Upper lobe of right lung (tissue), 1 donor: ENCODE measurements around the gene SND1. TPM values are rescaled to one million over a fixed set of nuclear protein-coding genes. Genes with fewer than 3 reads are reported as not detected.

ENCODE experiments used
- ATAC-seq: fragments of 200-7000 bp; cut with Tn5 transposase; one replicate; pipeline ENCODE4 v1.9.1; 2020; ENCODE audit warnings: mild to moderate bottlenecking, moderate library complexity
- DNase-seq: peaks from one replicate; pipeline ENCODE4 v3.0.0-alpha.2; 2020
- H3K27ac ChIP-seq: fragments of 200-600 bp; one replicate; pipeline ENCODE4 v1.8.0; 2022
- H3K27me3 ChIP-seq: fragments of 200-600 bp; one replicate; pipeline ENCODE4 v1.8.0; 2022; ENCODE audit warnings: mild to moderate bottlenecking
- H3K36me3 ChIP-seq: fragments of 200-600 bp; one replicate; pipeline ENCODE4 v1.8.0; 2022
- H3K4me1 ChIP-seq: fragments of 200-600 bp; one replicate; pipeline ENCODE4 v1.8.0; 2022
- H3K4me3 ChIP-seq: fragments of 200-600 bp; one replicate; pipeline ENCODE4 v1.8.0; 2022; ENCODE audit warnings: mild to moderate bottlenecking
- H3K9me3 ChIP-seq: fragments of 200-600 bp; one replicate; pipeline ENCODE4 v1.8.0; 2022
- intact Hi-C: fragments of 100-400 bp; cut with DNase I; formaldehyde crosslinking; loops from one replicate; pipeline ENCODE4 v1.11.0; 2022
- total RNA-seq: library from RNA; stranded (reverse); fragmentation: NEBNext Ultra II Directional; extraction: Animal tissue kit (Norgen Biotek cat#: 25700); gene quantifications from one replicate; pipeline ENCODE4 v1.2.1, GENCODE V29; 2021
- TF ChIP-seq, protein P1 (sequence below): fragments of 200-600 bp; IDR thresholded peaks from one replicate; pipeline ENCODE4 v1.8.0; 2022; ENCODE audit warnings: antibody characterized with exemption
- donor health status: DM: no; HTN: yes; CAD: no; lungs with severe emphysema.

Gene SND1
- total RNA-seq, 1 donor from 2014 or later = 150 TPM

DNA sequence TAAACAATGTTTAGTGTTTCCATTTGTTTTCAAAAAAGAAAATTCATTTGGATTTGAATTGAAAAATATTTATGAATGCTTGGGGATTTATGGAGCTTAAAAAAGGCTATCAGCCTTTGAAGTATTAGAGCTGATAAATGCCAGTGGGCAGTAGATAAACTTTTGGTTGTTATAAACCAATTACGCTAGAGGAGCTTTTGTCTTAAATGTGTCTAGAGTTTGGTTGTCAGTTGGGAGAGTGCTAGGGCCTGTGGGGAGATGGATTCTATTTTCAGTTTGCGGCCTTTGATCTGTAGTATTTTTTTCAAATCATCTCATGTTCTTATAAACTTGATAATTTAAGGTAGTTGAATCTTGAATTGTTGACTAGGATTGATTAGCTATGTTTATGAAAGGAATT is 104.0 kb downstream of the SND1 start:
- ATAC-seq (no peak), DNase-seq (no peak)
- Histone ChIP-seq H3K36me3 (no peaks in the 10 kb centered on the region), H3K4me1 (peaks cover 7% of the 10 kb centered on the region), H3K9me3 (no peaks in the 10 kb centered on the region), H3K4me3 (no peak overlapping the region), H3K27ac (no peak overlapping the region), H3K27me3 (no peaks in the 10 kb centered on the region)
- intact Hi-C loops = no loop called here
- TF ChIP-seq, protein P1, sequence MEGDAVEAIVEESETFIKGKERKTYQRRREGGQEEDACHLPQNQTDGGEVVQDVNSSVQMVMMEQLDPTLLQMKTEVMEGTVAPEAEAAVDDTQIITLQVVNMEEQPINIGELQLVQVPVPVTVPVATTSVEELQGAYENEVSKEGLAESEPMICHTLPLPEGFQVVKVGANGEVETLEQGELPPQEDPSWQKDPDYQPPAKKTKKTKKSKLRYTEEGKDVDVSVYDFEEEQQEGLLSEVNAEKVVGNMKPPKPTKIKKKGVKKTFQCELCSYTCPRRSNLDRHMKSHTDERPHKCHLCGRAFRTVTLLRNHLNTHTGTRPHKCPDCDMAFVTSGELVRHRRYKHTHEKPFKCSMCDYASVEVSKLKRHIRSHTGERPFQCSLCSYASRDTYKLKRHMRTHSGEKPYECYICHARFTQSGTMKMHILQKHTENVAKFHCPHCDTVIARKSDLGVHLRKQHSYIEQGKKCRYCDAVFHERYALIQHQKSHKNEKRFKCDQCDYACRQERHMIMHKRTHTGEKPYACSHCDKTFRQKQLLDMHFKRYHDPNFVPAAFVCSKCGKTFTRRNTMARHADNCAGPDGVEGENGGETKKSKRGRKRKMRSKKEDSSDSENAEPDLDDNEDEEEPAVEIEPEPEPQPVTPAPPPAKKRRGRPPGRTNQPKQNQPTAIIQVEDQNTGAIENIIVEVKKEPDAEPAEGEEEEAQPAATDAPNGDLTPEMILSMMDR = no peak

GRCh38 chr7:127758105-127758504 is 106.1 kb downstream of the SND1 start:
- no peaks in the 10 kb centered on the region for H3K36me3 ChIP-seq
- H3K27ac ChIP-seq = no peak overlapping the region
- H3K27me3 ChIP-seq = no peaks in the 10 kb centered on the region
- no peaks in the 10 kb centered on the region for H3K9me3 ChIP-seq
- intact Hi-C loops = no loop called here
- ATAC-seq (no peak), DNase-seq (no peak)
- H3K4me1 ChIP-seq = no peaks in the 10 kb centered on the region
- TF ChIP-seq, protein P1 = no peak
- H3K4me3 ChIP-seq = no peak overlapping the region

- Histone ChIP-seq H3K36me3 (no peaks in the 10 kb centered on the region), H3K27ac (no peak overlapping the region), H3K4me1 (no peaks in the 10 kb centered on the region), H3K9me3 (no peaks in the 10 kb centered on the region), H3K4me3 (no peak overlapping the region), H3K27me3 (no peaks in the 10 kb centered on the region)
- ATAC-seq (no peak), DNase-seq (no peak)
- TF ChIP-seq, protein P1 = no peak
- intact Hi-C loops = no loop called here
Observed at GRCh38 chr7:127758845-127759244, 106.9 kb downstream of the SND1 start.

GRCh38 chr7:127759945-127760421 is 108.0 kb downstream of the SND1 start:
- TF ChIP-seq, protein P1 = no peak
- ATAC-seq = no peak
- no peak for DNase-seq
- Histone ChIP-seq H3K27ac (no peak overlapping the region), H3K36me3 (no peaks in the 10 kb centered on the region), H3K27me3 (no peaks in the 10 kb centered on the region), H3K4me1 (no peaks in the 10 kb centered on the region), H3K9me3 (no peaks in the 10 kb centered on the region), H3K4me3 (no peak overlapping the region)
- intact Hi-C loops = no loop called here

DNA sequence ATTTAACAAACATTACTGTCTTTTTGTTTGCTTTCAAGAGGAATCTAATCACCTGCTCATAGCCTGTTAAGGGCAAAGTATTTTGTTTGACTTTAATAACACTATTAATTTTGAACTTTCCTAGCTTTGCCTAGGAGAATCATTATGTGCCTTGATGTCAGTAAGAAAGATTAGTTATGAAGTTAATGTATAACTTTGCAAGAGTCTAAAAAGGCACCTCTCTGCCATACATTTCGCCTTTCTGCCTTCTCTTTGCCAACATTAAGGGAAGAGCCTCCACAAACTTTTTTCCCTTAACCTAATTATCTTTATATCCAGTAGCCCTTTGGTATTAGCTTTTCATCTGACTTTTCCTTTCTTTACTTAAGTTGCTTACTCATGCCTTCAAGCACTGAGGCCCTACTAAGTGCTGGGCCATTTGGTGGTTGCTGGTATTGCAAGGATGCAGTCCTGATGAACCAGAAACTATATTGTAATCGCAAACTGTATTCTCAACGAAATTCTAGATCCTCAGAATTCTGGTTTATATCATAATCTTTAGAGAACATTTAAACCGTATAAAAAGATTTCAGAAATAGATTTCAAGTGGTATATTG is 108.5 kb downstream of the SND1 start:
- TF ChIP-seq, protein P1 = no peak
- ATAC-seq (no peak), DNase-seq (no peak)
- Histone ChIP-seq H3K4me3 (no peak overlapping the region), H3K4me1 (no peaks in the 10 kb centered on the region), H3K27ac (no peak overlapping the region), H3K36me3 (no peaks in the 10 kb centered on the region), H3K27me3 (no peaks in the 10 kb centered on the region), H3K9me3 (no peaks in the 10 kb centered on the region)
- intact Hi-C loops = no loop called here

DNA sequence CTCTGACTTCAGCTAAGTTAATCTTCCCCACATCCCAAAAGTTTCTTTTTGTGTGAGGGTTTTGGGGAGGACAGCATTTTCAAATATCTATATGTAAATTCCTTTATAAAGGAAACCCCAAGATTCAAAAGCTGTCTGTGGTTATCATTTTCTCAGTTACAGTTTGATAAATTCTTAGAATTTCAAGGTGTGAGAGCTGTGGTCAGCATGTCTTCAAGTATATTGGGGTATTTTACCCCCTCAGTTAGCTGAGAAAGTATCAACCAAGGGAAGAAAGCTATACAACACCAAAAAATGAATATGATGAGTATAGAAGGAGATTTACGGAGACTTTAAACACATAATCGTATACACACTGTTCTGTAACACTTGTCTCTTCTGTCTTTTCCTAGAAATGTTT is 109.2 kb downstream of the SND1 start:
- intact Hi-C loops = no loop called here
- H3K4me1 ChIP-seq = no peaks in the 10 kb centered on the region
- H3K27ac ChIP-seq = no peak overlapping the region
- H3K9me3 ChIP-seq = no peaks in the 10 kb centered on the region
- H3K4me3 ChIP-seq = no peak overlapping the region
- TF ChIP-seq, protein P1 = no peak
- DNase-seq (no peak), ATAC-seq (no peak)
- no peaks in the 10 kb centered on the region for H3K27me3 ChIP-seq
- no peaks in the 10 kb centered on the region for H3K36me3 ChIP-seq
